Activated CD8-positive, alpha-beta memory T cell treated with anti-CD3 and anti-CD28 coated beads, Interleukin-2, amount 10 ng/mL, durations not matched to agents 7 days and 5 days (primary cell): ENCODE measurements around the gene HIPK2. TPM values are rescaled to one million over a fixed set of nuclear protein-coding genes. Genes with fewer than 3 reads are reported as not detected.
A peak's percentile ranks its signal among the peaks of the same experiment; 100 is the strongest.

ENCODE experiments used
- ATAC-seq: fragments of 150-1000 bp; cut with Tn5 transposase; one replicate; pipeline ENCODE4 v1.10.0; 2021; ENCODE audit warnings: moderate library complexity
- CTCF ChIA-PET: fragments of 350-600 bp; sonication (Branson Sonifier 250); formaldehyde crosslinking; loops from one replicate; lab custom pipeline; 2021; ENCODE audit warnings: antibody characterized with exemption; lab: Charles Lee
- DNase-seq: peaks from one replicate; pipeline ENCODE4 v3.0.0-alpha.2; 2020
- H3K27ac Mint-ChIP-seq: one replicate; pipeline ENCODE4 v1.8.0; 2021; ENCODE audit warnings: mild to moderate bottlenecking, mixed read lengths
- H3K27me3 Mint-ChIP-seq: one replicate; pipeline ENCODE4 v1.8.0; 2021; ENCODE audit warnings: mixed read lengths
- H3K36me3 Mint-ChIP-seq: one replicate; pipeline ENCODE4 v1.8.0; 2021; ENCODE audit warnings: mild to moderate bottlenecking, mixed read lengths
- H3K4me1 Mint-ChIP-seq: one replicate; pipeline ENCODE4 v1.8.0; 2021; ENCODE audit warnings: mixed read lengths
- H3K4me3 Mint-ChIP-seq: one replicate; pipeline ENCODE4 v1.8.0; 2021; ENCODE audit warnings: mild to moderate bottlenecking, moderate library complexity, mixed read lengths
- H3K9me3 Mint-ChIP-seq: one replicate; pipeline ENCODE4 v1.8.0; 2022; ENCODE audit warnings: low read depth, mixed read lengths
- total RNA-seq, 2 experiments: library from RNA; stranded (reverse); gene quantifications; one replicate each; pipeline ENCODE4 v1.2.3, GENCODE V29; 2021

Gene HIPK2
- total RNA-seq, 2 experiments from 2014 or later: 20.2 to 21.4 TPM

- peak; percentile 50 for ATAC-seq
- no peaks in the 10 kb centered on the region for H3K9me3 Mint-ChIP-seq
- H3K27ac Mint-ChIP-seq: peak overlapping the region; percentile 97
Measured at GRCh38 chr7:139775829-139776266, 1.9 kb downstream of the HIPK2 start.

DNA sequence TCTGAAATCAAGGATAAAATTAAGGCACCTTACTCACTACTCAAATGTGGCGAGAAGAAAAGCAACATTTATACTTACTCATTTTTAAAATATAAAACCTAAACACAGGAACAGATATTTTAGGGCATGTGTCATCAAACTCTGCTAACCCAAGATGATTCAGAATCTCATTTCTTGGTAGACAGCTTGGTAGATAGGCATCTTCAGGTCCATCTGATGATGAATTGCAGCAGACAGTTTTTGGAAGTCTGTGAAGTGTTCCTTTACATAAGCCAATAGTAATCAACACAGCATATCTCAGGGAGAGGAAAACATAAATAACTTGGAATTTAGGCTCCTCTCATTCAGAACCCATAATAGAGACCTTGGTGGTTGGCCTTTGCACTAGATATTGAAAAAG is 3.4 kb downstream of the HIPK2 start:
- ATAC-seq: no peak

More at GRCh38 chr7:139775829-139776266, 1.9 kb downstream of the HIPK2 start:
- peak; percentile 80 for DNase-seq
- H3K27me3 Mint-ChIP-seq: peaks cover 17% of the 10 kb centered on the region
- peak overlapping the region; percentile 90 for H3K4me3 Mint-ChIP-seq
- CTCF ChIA-PET: no interaction called here
- peaks cover 7% of the 10 kb centered on the region for H3K36me3 Mint-ChIP-seq
- peaks cover 53% of the 10 kb centered on the region for H3K4me1 Mint-ChIP-seq

GRCh38 chr7:139773371-139773770 is 4.4 kb downstream of the HIPK2 start:
- Mint-ChIP-seq H3K36me3 (peaks cover 6% of the 10 kb centered on the region), H3K4me3 (no peak overlapping the region), H3K9me3 (no peaks in the 10 kb centered on the region), H3K27me3 (no peaks in the 10 kb centered on the region), H3K4me1 (peaks cover 67% of the 10 kb centered on the region), H3K27ac (peak overlapping the region; percentile 45)
- CTCF ChIA-PET: interaction anchor here (1.0 to 4.8 kb wide), 6 partner anchors 64 to 437 kb away, joined by 3 to 18 read pairs (median 3); no protein-coding TSS in a partner anchor
- no peak for ATAC-seq
- peak; percentile 53 for DNase-seq

More for the DNA sequence above, 3.4 kb downstream of the HIPK2 start:
- H3K4me3 Mint-ChIP-seq: peak overlapping the region; percentile 22
- CTCF ChIA-PET: interaction anchor here (1.0 to 4.8 kb wide), 4 partner anchors 123 to 228 kb away, joined by 3 to 18 read pairs (median 4); no protein-coding TSS in a partner anchor
- no peaks in the 10 kb centered on the region for H3K9me3 Mint-ChIP-seq
- H3K36me3 Mint-ChIP-seq: peaks cover 9% of the 10 kb centered on the region
- peak overlapping the region; percentile 97 for H3K27ac Mint-ChIP-seq
- no peak for DNase-seq
- H3K4me1 Mint-ChIP-seq: peaks cover 62% of the 10 kb centered on the region
- H3K27me3 Mint-ChIP-seq: peaks cover 9% of the 10 kb centered on the region

DNA sequence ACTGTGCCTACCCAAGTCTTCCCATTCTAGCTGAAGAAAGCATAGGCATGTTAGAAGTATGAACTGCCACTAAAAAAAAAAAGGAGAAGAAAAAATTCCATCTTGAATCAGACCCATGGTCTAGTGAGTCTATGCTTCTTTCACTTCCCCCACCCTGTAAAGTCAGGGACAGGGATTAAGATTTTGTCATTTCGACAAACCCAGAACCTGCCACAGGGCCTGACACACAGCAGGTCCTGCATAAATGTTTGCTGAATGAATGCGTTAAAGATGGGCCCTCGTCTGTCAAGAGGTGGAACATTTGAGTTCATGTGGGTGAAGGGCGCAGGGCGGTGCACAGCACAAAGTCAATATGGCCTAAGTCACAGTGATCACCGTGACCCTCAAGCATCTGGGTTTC is 4.9 kb downstream of the HIPK2 start:
- Mint-ChIP-seq H3K36me3 (peaks cover 6% of the 10 kb centered on the region), H3K27ac (no peak overlapping the region), H3K4me1 (peaks cover 70% of the 10 kb centered on the region), H3K27me3 (no peaks in the 10 kb centered on the region), H3K9me3 (no peaks in the 10 kb centered on the region), H3K4me3 (no peak overlapping the region)
- DNase-seq (no peak), ATAC-seq (no peak)
- CTCF ChIA-PET: interaction anchor here (1.1 to 4.8 kb wide), 4 partner anchors 64 to 437 kb away, joined by 3 to 18 read pairs (median 3); no protein-coding TSS in a partner anchor

GRCh38 chr7:139772115-139772514 is 5.7 kb downstream of the HIPK2 start:
- Mint-ChIP-seq H3K9me3 (no peaks in the 10 kb centered on the region), H3K36me3 (peaks cover 9% of the 10 kb centered on the region), H3K27me3 (no peaks in the 10 kb centered on the region), H3K27ac (no peak overlapping the region), H3K4me3 (no peak overlapping the region), H3K4me1 (peaks cover 77% of the 10 kb centered on the region)
- ATAC-seq (no peak), DNase-seq (no peak)
- CTCF ChIA-PET: interaction anchor here (1.1 to 4.8 kb wide), 4 partner anchors 63 to 438 kb away, joined by 3 to 18 read pairs (median 3); no protein-coding TSS in a partner anchor

DNA sequence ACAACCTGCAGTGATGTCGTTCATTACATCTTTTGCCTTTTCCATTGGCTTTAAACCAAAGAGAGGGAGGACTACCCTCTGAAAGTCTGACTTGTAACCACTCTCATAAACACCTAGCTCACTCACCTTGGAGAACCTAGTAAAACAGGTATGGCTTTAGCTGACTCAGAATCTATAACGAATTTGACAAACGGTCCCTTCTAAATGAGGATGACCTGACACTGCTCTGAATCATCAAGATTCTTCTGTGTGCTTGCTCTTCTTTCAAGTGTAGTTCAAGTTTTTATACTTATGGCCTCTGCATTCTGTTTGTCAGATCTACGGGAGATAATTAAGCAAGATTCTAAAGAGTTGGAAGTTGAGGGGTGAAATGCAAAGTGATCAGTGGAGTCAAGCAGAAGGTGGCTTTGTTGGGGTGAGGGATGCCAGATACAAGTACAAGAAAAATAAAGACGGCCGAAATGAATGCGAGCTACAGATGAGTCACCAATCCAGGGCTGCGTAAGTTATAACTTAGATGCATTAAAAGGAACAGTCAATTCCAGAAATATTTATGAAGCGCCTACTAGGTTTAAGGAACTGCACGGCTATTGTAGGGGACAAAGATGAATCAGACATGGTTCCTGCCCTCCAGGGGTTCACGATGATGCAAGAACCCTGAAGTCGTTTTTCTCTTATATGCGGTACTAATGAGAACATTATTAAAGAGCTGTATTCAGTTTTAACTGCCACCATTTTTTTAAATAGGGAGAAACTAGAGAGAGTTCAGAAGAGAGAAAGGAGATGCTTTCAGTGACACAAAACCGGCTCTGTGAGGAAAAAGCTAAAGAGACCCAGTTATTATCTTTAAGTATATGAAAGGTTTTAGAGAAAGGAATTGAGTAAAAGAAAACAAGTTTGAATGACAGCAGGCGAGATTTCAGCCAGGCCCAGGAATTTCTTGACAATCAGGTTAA is 6.5 kb downstream of the HIPK2 start:
- H3K4me1 Mint-ChIP-seq: peaks cover 82% of the 10 kb centered on the region
- CTCF ChIA-PET: interaction anchor here (1.4 to 4.8 kb wide), 2 partner anchors 123 to 125 kb away, joined by 3 to 18 read pairs; no protein-coding TSS in a partner anchor
- no peak overlapping the region for H3K4me3 Mint-ChIP-seq

GRCh38 chr7:139769761-139770160 is 8.0 kb downstream of the HIPK2 start:
- Mint-ChIP-seq H3K9me3 (no peaks in the 10 kb centered on the region), H3K27me3 (no peaks in the 10 kb centered on the region), H3K4me1 (peaks cover 70% of the 10 kb centered on the region), H3K27ac (peak overlapping the region; percentile 38), H3K4me3 (no peak overlapping the region), H3K36me3 (peaks cover 13% of the 10 kb centered on the region)
- CTCF ChIA-PET: interaction anchor here (1.1 kb wide), 1 partner anchor 122 kb away, joined by 3 read pairs; no protein-coding TSS in a partner anchor
- ATAC-seq (no peak), DNase-seq (no peak)

More for the DNA sequence above, 6.5 kb downstream of the HIPK2 start:
- H3K36me3 Mint-ChIP-seq: peaks cover 10% of the 10 kb centered on the region
- ATAC-seq (no peak), DNase-seq (no peak)
- H3K27ac Mint-ChIP-seq: peak overlapping the region; percentile 7
- H3K27me3 Mint-ChIP-seq: no peaks in the 10 kb centered on the region
- no peaks in the 10 kb centered on the region for H3K9me3 Mint-ChIP-seq

GRCh38 chr7:139769066-139769465 is 8.7 kb downstream of the HIPK2 start:
- Mint-ChIP-seq H3K27ac (peak overlapping the region; percentile 95), H3K9me3 (no peaks in the 10 kb centered on the region), H3K36me3 (peaks cover 17% of the 10 kb centered on the region), H3K27me3 (no peaks in the 10 kb centered on the region), H3K4me1 (peaks cover 63% of the 10 kb centered on the region), H3K4me3 (no peak overlapping the region)
- CTCF ChIA-PET: interaction anchor here (0.9 to 1.4 kb wide), 3 partner anchors 8 to 122 kb away, joined by 3 to 4 read pairs (median 4); partner anchors contain the start of gene HIPK2
- no peak for ATAC-seq
- DNase-seq: no peak

- CTCF ChIA-PET: interaction anchor here (0.7 to 2.4 kb wide), 7 partner anchors 9 to 232 kb away, joined by 3 to 5 read pairs (median 3); partner anchors contain the start of gene HIPK2
- H3K4me3 Mint-ChIP-seq: peak overlapping the region; percentile 9
- no peaks in the 10 kb centered on the region for H3K9me3 Mint-ChIP-seq
- peaks cover 18% of the 10 kb centered on the region for H3K36me3 Mint-ChIP-seq
- peaks cover 61% of the 10 kb centered on the region for H3K4me1 Mint-ChIP-seq
- ATAC-seq (no peak), DNase-seq (no peak)
- H3K27me3 Mint-ChIP-seq: no peaks in the 10 kb centered on the region
- H3K27ac Mint-ChIP-seq: peak overlapping the region; percentile 95
Measured at GRCh38 chr7:139768249-139768824, 9.5 kb downstream of the HIPK2 start.

DNA sequence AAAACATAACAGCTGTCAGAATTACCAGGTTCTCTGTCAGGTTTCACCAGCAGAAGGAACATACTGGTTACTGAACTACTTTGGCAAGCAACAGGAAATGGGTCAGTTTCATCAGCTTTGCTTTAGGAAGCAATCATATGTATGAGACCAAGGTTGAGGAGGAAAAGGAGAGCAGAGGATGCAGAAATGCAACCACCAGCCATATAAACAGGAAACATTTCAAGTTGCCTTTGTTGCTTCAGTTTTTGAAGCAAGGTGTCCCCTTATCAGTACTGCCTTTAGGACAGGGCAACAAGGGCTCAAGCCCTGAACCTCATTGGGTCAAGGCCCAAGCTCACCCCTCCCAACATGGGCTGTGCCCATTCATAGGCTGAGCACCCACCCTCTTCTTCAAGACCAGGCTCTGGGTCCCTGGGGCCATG is 10.2 kb downstream of the HIPK2 start:
- CTCF ChIA-PET: interaction anchor here (0.7 to 2.4 kb wide), 8 partner anchors 10 to 233 kb away, joined by 3 to 5 read pairs (median 3); partner anchors contain the start of gene HIPK2

GRCh38 chr7:139765143-139765542 is 12.7 kb downstream of the HIPK2 start:
- no peak for DNase-seq
- no peak for ATAC-seq
- Mint-ChIP-seq H3K9me3 (no peaks in the 10 kb centered on the region), H3K36me3 (peaks cover 18% of the 10 kb centered on the region), H3K27ac (no peak overlapping the region), H3K4me3 (no peak overlapping the region), H3K27me3 (no peaks in the 10 kb centered on the region), H3K4me1 (peaks cover 51% of the 10 kb centered on the region)
- CTCF ChIA-PET: interaction anchor here (1.0 to 1.4 kb wide), 3 partner anchors 84 to 265 kb away, joined by 3 to 4 read pairs (median 3); no protein-coding TSS in a partner anchor

More for the DNA sequence above, 10.2 kb downstream of the HIPK2 start:
- no peaks in the 10 kb centered on the region for H3K27me3 Mint-ChIP-seq
- ATAC-seq (peak; percentile 87), DNase-seq (no peak)
- peak overlapping the region; percentile 18 for H3K4me3 Mint-ChIP-seq
- peak overlapping the region; percentile 95 for H3K27ac Mint-ChIP-seq
- H3K4me1 Mint-ChIP-seq: peaks cover 61% of the 10 kb centered on the region
- H3K36me3 Mint-ChIP-seq: peaks cover 20% of the 10 kb centered on the region
- H3K9me3 Mint-ChIP-seq: no peaks in the 10 kb centered on the region

- DNase-seq: peak; percentile 9
- H3K27me3 Mint-ChIP-seq: no peaks in the 10 kb centered on the region
- peaks cover 21% of the 10 kb centered on the region for H3K36me3 Mint-ChIP-seq
- no peak overlapping the region for H3K4me3 Mint-ChIP-seq
- ATAC-seq: no peak
- peaks cover 34% of the 10 kb centered on the region for H3K4me1 Mint-ChIP-seq
- no peaks in the 10 kb centered on the region for H3K9me3 Mint-ChIP-seq
- CTCF ChIA-PET: no interaction called here
- H3K27ac Mint-ChIP-seq: no peak overlapping the region
Measured at GRCh38 chr7:139763330-139763729, 14.5 kb downstream of the HIPK2 start.

GRCh38 chr7:139762886-139763285 is 14.9 kb downstream of the HIPK2 start:
- H3K4me1 Mint-ChIP-seq: peaks cover 30% of the 10 kb centered on the region
- no peak overlapping the region for H3K4me3 Mint-ChIP-seq
- DNase-seq: peak; percentile 23
- H3K36me3 Mint-ChIP-seq: peaks cover 21% of the 10 kb centered on the region
- H3K27me3 Mint-ChIP-seq: no peaks in the 10 kb centered on the region
- H3K27ac Mint-ChIP-seq: no peak overlapping the region
- no peaks in the 10 kb centered on the region for H3K9me3 Mint-ChIP-seq
- no peak for ATAC-seq
- CTCF ChIA-PET: no interaction called here
